Activated naive CD4-positive, alpha-beta T cell treated with anti-CD3 and anti-CD28 coated beads, Interleukin-2, amount 50 U/mL, for 72 hours (primary cell): ENCODE measurements around the gene RANBP10. TPM values are rescaled to one million over a fixed set of nuclear protein-coding genes. Genes with fewer than 3 reads are reported as not detected.
A peak's percentile ranks its signal among the peaks of the same experiment; 100 is the strongest.

ENCODE experiments used
- ATAC-seq, 2 donors: fragments of 150-1000 bp; cut with Tn5 transposase; 2 replicates each; pipeline ENCODE4 v1.10.0; 2021; ENCODE audit warnings: mild to moderate bottlenecking in 2 of 2, moderate library complexity in 2 of 2
- DNase-seq, 2 donors: peaks; one replicate each; pipeline ENCODE4 v3.0.0; 2021 to 2022; ENCODE audit warnings: low spot score in 2 of 2
- H3K27ac Mint-ChIP-seq, 2 donors: one replicate each; pipeline ENCODE4 v1.8.0; 2022; ENCODE audit warnings: mild to moderate bottlenecking in 2 of 2, mixed read lengths in 2 of 2
- H3K36me3 Mint-ChIP-seq, 2 donors: one replicate each; pipeline ENCODE4 v1.8.0; 2022; ENCODE audit warnings: mixed read lengths in 2 of 2
- H3K9me3 Mint-ChIP-seq, 2 donors: one replicate each; pipeline ENCODE4 v1.8.0; 2022; ENCODE audit warnings: mixed read lengths in 2 of 2
- total RNA-seq, 2 donors: library from RNA; stranded (reverse); gene quantifications; one replicate each; pipeline ENCODE4 v1.2.3, GENCODE V29; 2022

RANBP10 gene
- total RNA-seq, 2 donors from 2014 or later, result 18.3 to 21.2 TPM

- peaks cover 11 to 39% of the 10 kb centered on the region in 2 donors for H3K36me3 Mint-ChIP-seq
- peak overlapping the region; percentile 42 to 93 for H3K27ac Mint-ChIP-seq
- H3K9me3 Mint-ChIP-seq, result no peaks in the 10 kb centered on the region
- no peak for DNase-seq
- no peak for ATAC-seq
Measured at GRCh38 chr16:67801241-67801640, 5.1 kb downstream of the RANBP10 start.

DNA sequence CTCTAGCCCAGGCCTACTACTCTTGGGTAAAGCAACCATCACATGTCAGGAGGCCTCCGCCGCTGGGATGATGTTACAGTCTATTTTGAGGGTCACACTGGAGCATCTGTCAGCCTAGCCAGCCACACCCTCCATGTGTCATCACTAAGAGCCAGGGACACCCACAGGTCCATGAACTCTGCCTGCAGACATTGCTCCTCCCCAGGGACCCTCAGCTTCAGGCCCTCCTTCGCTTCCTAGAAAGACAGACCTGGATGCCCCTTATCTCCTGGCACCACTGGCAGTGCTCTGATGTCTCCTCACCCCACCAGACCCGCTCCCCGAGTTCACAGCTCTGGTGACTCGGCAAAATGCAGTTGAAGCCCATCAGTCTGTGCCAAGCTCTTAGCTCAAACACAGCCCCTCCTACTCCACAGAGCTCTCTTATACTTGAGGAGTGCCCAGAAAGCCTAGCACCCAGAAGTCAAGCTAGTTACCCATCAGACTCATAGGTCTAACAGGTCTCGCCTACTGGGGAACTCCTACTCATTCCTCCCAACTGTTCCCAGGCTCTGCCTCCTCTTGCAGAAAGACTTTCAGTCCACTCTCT is 5.9 kb downstream of the RANBP10 start:
- DNase-seq (no peak), ATAC-seq (no peak)
- H3K9me3 Mint-ChIP-seq, result no peaks in the 10 kb centered on the region
- peak overlapping the region; percentile 42 to 46 for H3K27ac Mint-ChIP-seq
- H3K36me3 Mint-ChIP-seq, result peaks cover 11 to 39% of the 10 kb centered on the region in 2 donors

GRCh38 chr16:67796099-67796718 is 10.2 kb downstream of the RANBP10 start:
- no peaks in the 10 kb centered on the region for H3K9me3 Mint-ChIP-seq
- no peak overlapping the region for H3K27ac Mint-ChIP-seq
- no peak for DNase-seq
- no peak for ATAC-seq
- H3K36me3 Mint-ChIP-seq, result peaks cover 0 to 16% of the 10 kb centered on the region in 2 donors

GRCh38 chr16:67790071-67790470 is 16.3 kb downstream of the RANBP10 start:
- H3K36me3 Mint-ChIP-seq, result no peaks in the 10 kb centered on the region
- H3K27ac Mint-ChIP-seq, result peak overlapping the region in 1 of 2 donors; percentile 62
- no peak for DNase-seq
- H3K9me3 Mint-ChIP-seq, result no peaks in the 10 kb centered on the region
- ATAC-seq, result no peak

GRCh38 chr16:67786491-67786890 is 19.9 kb downstream of the RANBP10 start:
- H3K36me3 Mint-ChIP-seq, result peaks cover 4 to 13% of the 10 kb centered on the region in 2 donors
- DNase-seq (no peak), ATAC-seq (no peak)
- H3K27ac Mint-ChIP-seq, result peak overlapping the region in 1 of 2 donors; percentile 22
- no peaks in the 10 kb centered on the region for H3K9me3 Mint-ChIP-seq

- ATAC-seq (no peak), DNase-seq (no peak)
- peaks cover 4 to 19% of the 10 kb centered on the region in 2 donors for H3K36me3 Mint-ChIP-seq
- H3K9me3 Mint-ChIP-seq, result no peaks in the 10 kb centered on the region
- no peak overlapping the region for H3K27ac Mint-ChIP-seq
Measured at GRCh38 chr16:67783353-67783725, 23.0 kb downstream of the RANBP10 start.

GRCh38 chr16:67782567-67783352 is 23.6 kb downstream of the RANBP10 start:
- ATAC-seq, result no peak
- H3K9me3 Mint-ChIP-seq, result no peaks in the 10 kb centered on the region
- peaks cover 4 to 19% of the 10 kb centered on the region in 2 donors for H3K36me3 Mint-ChIP-seq
- no peak overlapping the region for H3K27ac Mint-ChIP-seq
- DNase-seq, result no peak

DNA sequence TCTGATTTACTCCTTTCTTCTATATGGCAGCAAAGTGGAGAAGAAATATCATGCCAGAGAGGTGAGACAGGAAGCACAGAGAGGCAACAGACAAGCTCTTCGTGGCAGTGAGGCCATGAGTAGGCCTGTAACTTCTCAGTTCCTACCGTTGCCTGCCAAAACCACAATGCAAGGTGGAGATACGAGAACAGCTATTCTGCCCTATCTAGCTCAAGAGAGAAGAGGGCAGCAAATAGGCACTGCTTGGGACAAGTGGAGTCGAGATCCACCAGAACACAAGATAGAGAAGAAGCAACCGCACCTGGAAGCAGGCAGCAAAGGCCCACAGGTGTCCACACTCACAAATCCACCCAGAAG is 24.8 kb downstream of the RANBP10 start:
- ATAC-seq, result peak; percentile 63 to 64
- DNase-seq, result no peak
- H3K27ac Mint-ChIP-seq, result peak overlapping the region; percentile 74 to 77
- H3K9me3 Mint-ChIP-seq, result no peaks in the 10 kb centered on the region
- H3K36me3 Mint-ChIP-seq, result peaks cover 4 to 19% of the 10 kb centered on the region in 2 donors

GRCh38 chr16:67780847-67781564 is 25.4 kb downstream of the RANBP10 start:
- no peak for DNase-seq
- Mint-ChIP-seq H3K27ac (peak overlapping the region; percentile 74 to 77), H3K36me3 (peaks cover 4 to 19% of the 10 kb centered on the region in 2 donors), H3K9me3 (no peaks in the 10 kb centered on the region)
- no peak for ATAC-seq

- H3K36me3 Mint-ChIP-seq, result peaks cover 4 to 18% of the 10 kb centered on the region in 2 donors
- ATAC-seq (peak in 1 of 2 donors; percentile 85), DNase-seq (no peak)
- no peaks in the 10 kb centered on the region for H3K9me3 Mint-ChIP-seq
- peak overlapping the region; percentile 53 to 56 for H3K27ac Mint-ChIP-seq
Measured at GRCh38 chr16:67779256-67780014, 26.9 kb downstream of the RANBP10 start.

DNA sequence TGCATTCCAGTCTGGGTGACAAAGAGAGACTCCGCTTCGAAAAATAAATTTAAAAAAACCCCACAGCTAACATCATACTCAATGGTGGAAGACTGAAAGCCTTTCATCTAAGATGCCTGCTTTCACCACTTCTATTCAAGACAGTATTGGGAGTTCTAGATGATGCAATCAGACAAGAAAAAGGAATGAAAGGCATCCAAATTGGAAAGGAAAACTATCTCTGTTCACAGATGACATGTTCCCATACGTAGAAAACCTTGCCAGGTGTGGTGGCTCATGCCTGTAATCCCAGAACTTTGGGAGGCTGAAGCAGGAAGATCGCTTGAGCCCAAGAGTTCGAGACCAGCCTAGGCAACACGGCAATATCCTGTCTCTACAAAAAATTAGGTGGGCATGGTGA is 31.1 kb downstream of the RANBP10 start:
- no peak overlapping the region for H3K27ac Mint-ChIP-seq
- no peaks in the 10 kb centered on the region for H3K9me3 Mint-ChIP-seq
- DNase-seq (no peak), ATAC-seq (no peak)
- peaks cover 0 to 12% of the 10 kb centered on the region in 2 donors for H3K36me3 Mint-ChIP-seq

GRCh38 chr16:67774457-67774853 is 31.9 kb downstream of the RANBP10 start:
- Mint-ChIP-seq H3K9me3 (no peaks in the 10 kb centered on the region), H3K27ac (no peak overlapping the region), H3K36me3 (peaks cover 0 to 9% of the 10 kb centered on the region in 2 donors)
- no peak for ATAC-seq
- no peak for DNase-seq

DNA sequence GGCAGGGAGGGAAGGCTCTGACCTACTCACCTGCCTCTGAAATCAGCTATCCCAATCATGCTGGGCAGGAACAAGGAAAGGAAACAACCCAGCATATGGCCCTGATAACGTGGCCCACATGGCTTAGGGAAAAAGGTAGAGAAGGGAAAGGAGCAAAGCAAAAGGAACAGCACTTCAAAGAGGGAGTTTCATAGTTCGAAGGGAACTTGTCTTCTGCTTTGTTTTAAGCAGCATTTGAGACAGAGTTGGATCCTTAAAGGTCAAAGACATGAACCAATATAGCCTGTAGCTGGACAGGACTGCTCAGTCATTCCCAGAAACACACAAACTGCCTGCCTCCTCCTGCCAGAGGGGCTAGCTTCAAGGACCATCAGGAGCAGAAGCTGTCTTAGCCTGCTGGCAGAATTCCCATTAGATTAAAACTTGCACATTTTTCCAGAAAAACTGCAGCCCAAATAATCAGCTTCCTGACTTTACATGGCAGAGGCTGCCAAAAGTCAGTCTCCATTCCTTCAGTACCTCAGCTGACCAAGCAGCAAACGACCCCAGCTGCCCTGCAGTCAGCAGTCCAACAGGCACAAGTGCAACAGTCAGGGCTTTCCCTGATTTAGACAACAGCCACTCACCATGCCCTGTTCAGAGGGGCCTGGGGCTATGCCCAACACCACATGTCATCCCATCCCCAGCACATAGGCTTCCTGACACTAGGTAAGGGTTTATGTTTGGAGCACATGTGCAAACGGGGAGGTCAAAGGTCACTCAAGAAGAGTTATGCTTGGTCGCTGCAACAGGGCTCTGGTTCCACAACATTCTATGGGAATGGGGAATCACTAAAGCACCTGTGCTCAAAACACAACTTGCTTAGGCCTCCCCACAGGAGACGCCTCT is 32.5 kb downstream of the RANBP10 start:
- no peak for DNase-seq
- no peaks in the 10 kb centered on the region for H3K9me3 Mint-ChIP-seq
- H3K36me3 Mint-ChIP-seq, result peaks cover 0 to 9% of the 10 kb centered on the region in 2 donors
- H3K27ac Mint-ChIP-seq, result peak overlapping the region in 1 of 2 donors; percentile 36
- no peak for ATAC-seq

DNA sequence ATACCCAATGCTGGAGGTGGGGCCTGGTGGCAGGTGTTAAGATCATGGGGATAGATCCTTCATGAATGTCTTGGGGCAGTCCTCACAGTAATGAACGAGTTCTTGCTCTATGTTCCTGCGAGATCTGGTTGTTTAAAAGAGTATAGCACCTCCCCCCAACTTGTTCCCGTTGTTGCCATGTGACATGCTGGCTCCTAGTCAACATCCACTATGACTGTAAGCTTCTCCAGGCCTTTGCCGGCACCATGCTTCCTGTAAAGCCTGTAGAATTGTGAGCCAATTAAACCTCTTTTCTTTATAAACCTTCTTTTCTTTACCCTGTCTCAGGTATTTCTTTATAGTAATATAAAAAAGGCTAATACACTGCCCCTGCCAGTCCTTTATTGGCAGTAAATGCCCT is 33.3 kb downstream of the RANBP10 start:
- Mint-ChIP-seq H3K27ac (peak overlapping the region in 1 of 2 donors; percentile 36), H3K36me3 (peaks cover 0 to 9% of the 10 kb centered on the region in 2 donors), H3K9me3 (no peaks in the 10 kb centered on the region)
- no peak for ATAC-seq
- DNase-seq, result no peak

- DNase-seq (no peak), ATAC-seq (no peak)
- Mint-ChIP-seq H3K9me3 (no peaks in the 10 kb centered on the region), H3K36me3 (peaks cover 0 to 9% of the 10 kb centered on the region in 2 donors), H3K27ac (no peak overlapping the region)
Measured at GRCh38 chr16:67770346-67770991, 35.9 kb downstream of the RANBP10 start.
